NCI-H524 treated with DMSO at 0.1 percent for 48 hours (cell line): ENCODE data around the gene CYP3A4.
"Not testable (repeated sequence)": the region's sequence is repeated elsewhere in the genome, so short reads cannot be mapped to it uniquely, and the experiment has no call there.

ENCODE experiments used
- DNase-seq: peaks from one replicate; lab custom pipeline; 2025; lab: John Stamatoyannopoulos, UW

CYP3A4 gene

GRCh38 chr7:99752356-99752755, 31.6 kb downstream of the CYP3A4 start:
- DNase-seq, result no peak

GRCh38 chr7:99751322-99752052, 32.5 kb downstream of the CYP3A4 start:
- not testable (repeated sequence) for DNase-seq

DNA sequence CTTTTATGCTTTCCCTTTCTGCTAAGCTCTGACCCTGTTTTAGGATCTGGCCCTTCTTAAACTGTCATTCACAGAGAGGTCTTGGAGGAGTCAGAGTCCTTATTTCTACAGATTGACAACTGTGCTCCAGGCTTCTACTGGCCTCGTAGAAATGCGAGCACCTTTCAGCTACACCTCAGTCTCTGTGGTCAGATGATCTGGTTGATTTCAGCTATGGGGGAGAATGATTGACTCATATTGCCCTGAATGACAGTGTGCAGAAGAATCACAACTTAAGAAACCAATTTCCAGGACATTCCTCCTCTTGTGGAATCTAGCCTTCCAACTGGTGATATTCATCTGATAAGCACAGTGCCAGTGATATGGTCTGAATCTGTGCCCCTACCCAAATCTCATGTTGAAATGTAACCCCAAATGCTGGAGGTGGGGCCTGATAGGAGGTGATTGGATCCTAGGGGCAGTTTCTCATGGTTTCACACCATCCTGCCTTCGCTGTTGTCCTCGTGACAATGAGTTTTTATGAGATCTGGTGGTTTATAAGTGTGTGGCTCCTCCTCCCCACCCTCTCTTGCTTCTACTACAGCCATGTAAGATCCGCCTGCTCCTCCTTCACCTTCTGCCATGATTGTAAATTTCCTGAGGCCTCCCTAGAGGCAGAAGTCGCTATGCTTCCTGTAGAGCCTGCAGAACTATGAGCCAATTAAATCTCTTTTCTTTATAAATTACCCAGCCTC, 35.0 kb downstream of the CYP3A4 start:
- no peak for DNase-seq

DNA sequence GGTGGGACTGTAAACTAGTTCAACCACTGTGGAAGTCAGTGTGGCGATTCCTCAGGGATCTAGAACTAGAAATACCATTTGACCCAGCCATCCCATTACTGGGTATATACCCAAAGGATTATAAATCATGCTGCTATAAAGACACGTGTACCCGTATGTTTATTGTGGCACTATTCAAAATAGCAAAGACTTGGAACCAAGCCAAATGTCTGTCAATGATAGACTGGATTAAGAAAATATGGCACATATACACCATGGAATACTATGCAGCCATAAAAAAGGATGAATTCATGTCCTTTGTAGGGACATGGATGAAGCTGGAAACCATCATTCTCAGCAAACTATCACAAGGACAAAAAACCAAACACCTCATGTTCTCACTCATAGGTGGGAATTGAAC, 37.1 kb downstream of the CYP3A4 start:
- not testable (repeated sequence) for DNase-seq

DNA sequence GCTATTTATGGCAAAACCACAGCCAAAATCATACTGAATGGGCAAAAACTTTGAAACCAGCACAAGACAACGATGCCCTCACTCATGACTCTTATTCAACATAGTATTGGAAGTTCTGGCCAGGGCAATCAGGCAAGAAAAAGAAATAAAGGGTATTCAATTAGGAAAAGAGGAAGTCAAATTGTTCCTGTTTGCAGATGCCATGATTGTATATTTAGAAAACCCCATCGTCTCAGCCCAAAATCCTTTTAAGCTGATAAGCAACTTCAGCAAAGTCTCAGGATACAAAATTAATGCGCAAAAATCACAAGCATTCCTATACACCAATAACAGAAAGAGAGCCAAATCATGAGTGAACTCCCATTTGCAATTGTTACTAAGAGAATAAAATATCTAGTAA, 38.6 kb downstream of the CYP3A4 start:
- DNase-seq, result not testable (repeated sequence)

DNA sequence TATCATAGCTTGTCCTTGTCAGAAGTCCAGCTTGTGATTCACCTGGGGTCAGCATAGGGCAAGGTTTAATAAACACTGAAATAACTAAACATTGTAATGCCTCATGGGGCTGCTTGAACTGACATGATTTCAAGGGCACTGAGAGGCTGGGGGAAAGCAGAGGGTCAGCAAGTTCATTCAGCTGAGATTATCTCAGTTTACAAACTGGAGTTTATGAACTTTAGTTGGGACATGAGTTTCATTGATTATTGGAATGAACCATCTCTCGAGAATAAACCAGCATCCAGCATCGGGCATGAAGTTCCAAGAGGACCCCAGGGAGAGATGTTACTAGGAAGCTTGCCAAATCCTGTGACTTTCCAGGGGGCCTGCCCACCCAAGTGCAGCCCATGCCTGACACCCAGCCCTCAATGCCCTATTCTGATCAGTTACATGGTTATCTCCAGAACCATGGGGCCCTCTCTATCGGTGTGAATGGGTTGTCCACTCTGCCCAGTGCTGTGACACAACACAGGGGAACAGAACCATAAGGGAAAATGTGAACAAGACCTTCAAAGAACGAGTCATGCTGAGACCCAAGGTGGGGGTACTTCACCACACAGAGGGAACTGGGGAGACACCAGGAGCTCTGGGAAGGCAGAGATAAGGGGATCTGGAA, 41.1 kb downstream of the CYP3A4 start:
- no peak for DNase-seq

DNA sequence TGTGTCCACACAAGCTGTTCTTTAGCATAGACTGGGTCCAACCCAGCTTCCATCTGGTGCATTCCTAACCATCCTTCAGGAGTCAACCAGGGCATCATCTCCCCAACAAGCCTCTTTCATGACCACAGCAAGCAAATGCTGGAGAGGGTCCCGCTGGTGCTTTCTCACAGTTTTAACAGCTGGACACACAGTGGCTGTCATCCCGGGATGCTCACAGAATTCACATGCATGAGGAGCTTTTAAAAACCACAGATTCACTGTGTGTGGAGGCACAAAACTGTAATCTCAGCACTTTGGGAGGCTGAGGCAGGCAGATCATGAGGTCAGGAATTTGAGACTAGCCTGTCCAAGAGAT, 42.6 kb downstream of the CYP3A4 start:
- DNase-seq, result no peak

- DNase-seq, result no peak
These were observed 43.2 kb downstream of the CYP3A4 start for GRCh38 chr7:99740573-99741440.

GRCh38 chr7:99739699-99740572, 44.0 kb downstream of the CYP3A4 start:
- DNase-seq, result no peak

- DNase-seq, result no peak
These were observed 46.3 kb downstream of the CYP3A4 start for GRCh38 chr7:99737726-99738125.

- DNase-seq, result not testable (repeated sequence)
These were observed 47.3 kb downstream of the CYP3A4 start for GRCh38 chr7:99736667-99737066.

DNA sequence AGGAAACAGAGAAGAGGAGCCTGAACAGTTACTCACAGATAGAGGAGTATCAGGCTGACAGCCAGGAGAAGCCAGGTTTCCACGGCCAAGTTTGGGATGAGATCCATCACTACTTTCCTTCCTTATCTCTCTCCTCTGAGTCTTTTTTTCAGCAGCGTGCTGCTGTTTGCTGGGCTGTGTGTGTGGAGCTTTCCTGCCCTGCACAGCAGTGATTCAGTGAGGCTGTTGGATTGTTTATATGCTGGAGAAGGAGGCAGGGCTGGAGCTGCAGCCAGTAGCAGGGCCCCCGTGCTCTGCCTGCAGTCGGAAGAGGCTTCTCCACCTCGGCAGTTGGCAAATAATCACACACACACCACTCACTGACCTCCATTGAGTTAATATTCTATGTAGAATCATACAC, 49.0 kb downstream of the CYP3A4 start, which contains the start of gene CYP3A7:
CYP3A7 (minus strand) TSS at position 210 of the 400 bp plus-strand sequence; CDS start at position 107, 103 bp downstream.
- no peak for DNase-seq

- DNase-seq, result no peak
These were observed 50.5 kb downstream of the CYP3A4 start for GRCh38 chr7:99733448-99733847.

- DNase-seq, result no peak
These were observed 51.0 kb downstream of the CYP3A4 start for GRCh38 chr7:99733003-99733402.

DNA sequence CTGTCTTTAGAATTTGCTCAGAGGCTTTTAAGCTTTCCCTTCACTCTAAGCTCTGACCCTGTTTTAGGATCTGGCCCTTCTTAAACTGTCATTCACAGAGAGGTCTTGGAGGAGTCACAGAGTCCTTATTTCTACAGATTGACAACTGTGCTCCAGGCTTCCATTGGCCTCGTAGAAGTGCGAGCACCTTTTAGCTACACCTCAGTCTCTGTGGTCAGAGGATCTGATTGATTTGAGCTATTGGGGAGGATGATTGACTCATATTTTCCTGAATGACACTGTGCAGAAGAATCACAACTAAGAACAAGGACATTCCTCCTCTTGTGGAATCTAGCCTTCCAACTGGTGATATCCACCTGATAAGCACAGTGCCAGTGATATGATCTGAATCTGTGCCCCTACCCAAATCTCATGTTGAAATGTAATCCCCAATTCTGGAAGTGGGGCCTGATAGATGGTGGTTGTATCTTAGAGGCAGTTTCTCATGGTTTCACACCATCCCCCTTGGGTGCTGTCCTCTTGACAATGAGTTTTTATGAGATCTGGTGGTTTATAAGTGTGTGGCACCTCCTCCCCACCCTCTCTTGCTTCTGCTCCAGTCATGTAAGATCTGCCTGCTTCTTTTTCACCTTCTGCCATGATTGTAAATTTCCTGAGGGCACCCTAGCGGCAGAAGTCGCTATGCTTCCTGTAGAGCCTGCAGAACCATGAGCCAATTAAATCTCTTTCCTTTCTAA, 52.2 kb downstream of the CYP3A4 start:
- DNase-seq, result no peak

DNA sequence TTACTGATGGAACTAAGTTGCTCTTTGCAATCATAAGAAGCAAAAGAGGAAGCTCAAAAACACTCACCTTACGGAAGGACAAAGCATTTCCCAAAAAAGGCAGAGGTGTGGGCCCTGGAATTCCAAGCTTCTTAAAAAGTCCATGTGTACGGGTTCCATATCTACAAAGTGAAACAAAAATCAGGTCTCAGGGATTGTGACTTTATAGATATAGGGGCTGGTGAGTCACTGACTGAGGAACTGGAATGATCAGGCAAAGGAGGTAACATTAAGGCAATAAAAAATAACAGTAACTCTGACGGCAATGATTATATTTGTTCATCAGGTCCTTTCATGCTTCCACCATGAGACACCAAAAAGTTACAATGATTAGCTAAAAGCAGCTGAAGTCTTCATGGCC, 53.0 kb downstream of the CYP3A4 start:
- DNase-seq, result no peak

DNA sequence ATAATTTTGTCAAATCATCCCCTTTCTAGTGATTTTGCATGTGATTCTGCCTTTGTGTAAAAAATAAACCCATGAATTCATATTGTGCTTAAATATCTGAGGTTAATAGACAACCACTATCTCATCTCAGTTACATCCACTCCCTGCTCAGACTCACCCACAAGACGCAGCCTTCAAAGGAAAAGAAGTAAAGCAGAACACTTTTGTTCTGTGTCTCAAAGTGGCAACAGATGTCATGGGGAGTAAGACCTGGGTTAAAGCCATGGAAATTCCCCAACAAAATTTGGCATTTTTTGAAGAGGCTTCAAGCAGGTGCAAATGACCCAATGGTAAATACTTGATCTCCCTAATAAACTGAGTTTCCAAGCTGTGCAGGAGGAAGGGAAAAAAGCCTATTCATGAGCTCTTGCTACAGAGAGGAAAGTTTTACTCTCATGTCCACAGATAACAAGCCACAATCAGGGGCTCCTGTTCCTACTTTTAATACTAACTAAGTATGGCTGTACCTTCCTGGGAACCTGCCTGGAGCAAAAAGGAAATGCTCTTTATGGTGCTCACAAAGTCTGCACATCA, 53.7 kb downstream of the CYP3A4 start:
- DNase-seq, result no peak

- DNase-seq, result no peak
These were observed 54.3 kb downstream of the CYP3A4 start for GRCh38 chr7:99729486-99730237.

DNA sequence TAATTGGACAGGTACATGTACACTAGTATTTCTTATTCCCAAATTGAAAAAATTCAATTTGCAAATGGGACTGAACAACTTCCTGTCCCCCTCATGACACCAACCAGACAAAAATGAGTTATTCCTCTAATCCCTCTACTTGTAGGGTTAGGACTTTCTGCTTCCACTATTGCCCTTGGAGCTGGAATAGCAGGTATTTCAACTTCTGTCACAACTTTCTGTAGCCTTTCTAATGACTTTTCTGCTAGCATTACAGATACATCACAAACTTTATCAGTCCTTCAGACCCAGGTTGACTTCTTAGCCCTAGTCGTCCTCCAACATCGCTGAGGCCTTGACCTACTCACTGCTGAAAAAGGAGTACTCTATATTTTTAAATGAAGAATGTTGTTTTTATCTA, 55.4 kb downstream of the CYP3A4 start:
- no peak for DNase-seq
